ENCODE measurements around the gene AQP1. TPM values are rescaled to one million over a fixed set of nuclear protein-coding genes. Genes with fewer than 3 reads are reported as not detected.
A peak's percentile ranks its signal among the peaks of the same experiment; 100 is the strongest.

AQP1 gene
- total RNA-seq, 2 experiments from 2014 or later: 0.36 to 0.62 TPM

DNA sequence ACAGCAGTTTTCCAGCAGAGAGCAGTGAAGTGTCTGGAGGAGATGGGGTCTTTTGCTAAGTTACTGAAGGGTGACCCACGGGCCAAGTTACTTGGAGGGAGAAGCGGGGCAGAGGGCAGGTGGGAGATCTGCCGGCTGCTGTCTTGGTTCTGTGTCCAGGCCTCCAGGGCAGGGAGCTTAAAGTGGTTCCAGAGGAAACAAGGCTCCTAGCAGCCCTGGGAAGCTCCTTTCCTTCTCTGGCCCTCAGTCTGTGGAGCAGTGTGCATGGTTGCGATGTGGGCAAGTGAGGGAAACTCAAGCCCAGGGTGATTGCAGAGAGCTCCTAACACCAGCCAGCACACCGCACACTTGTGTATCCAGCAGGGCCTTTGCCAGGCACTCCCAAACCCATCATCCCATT lies 58.4 kb downstream of the AQP1 start:
- H3K27me3 Mint-ChIP-seq: peaks cover 16% of the 10 kb centered on the region
- H3K36me3 Mint-ChIP-seq: no peaks in the 10 kb centered on the region
- DNase-seq: no peak
- no peak overlapping the region for H3K27ac Mint-ChIP-seq
- ChIA-PET CTCF (interaction anchor here (1.5 kb wide), 1 partner anchor 31 kb away, joined by 9 read pairs; no protein-coding TSS in a partner anchor), POLR2A (no interaction called here)
- peaks cover 2% of the 10 kb centered on the region for H3K4me1 Mint-ChIP-seq (ENCODE audit: low read depth)
- H3K4me3 Mint-ChIP-seq: no peak overlapping the region
- intact Hi-C loops (cut with micrococcal nuclease): no loop called here
- H3K9me3 Mint-ChIP-seq: no peaks in the 10 kb centered on the region

DNA sequence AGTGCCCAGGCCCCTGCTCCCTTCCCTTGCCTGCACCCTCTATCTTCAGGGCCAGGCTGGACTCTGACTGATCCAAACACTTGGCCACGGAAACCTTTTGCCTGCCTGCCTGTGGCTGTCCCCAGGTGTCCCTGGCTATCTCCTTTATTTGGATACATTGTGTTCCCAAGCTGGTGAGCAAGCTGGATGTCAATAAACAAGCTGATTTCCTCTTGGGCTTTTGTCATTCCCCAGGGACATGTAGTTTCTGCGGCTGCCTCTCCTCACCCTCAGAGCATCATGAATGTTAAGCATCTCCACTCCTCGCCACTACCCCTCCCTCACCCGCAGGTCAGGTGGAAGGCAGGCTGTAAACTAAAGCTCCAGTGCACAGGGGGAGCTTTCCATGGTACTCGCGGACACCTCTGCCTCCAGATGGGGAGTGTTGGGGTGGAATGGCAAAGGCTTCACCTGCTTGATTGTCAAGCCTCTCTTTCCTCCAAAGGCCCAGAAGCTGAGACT lies 59.0 kb downstream of the AQP1 start:
- POLR2A ChIA-PET: no interaction called here
- Mint-ChIP-seq H3K36me3 (no peaks in the 10 kb centered on the region), H3K27me3 (peaks cover 16% of the 10 kb centered on the region), H3K9me3 (no peaks in the 10 kb centered on the region), H3K4me3 (no peak overlapping the region), H3K27ac (no peak overlapping the region), H3K4me1 (ENCODE audit: low read depth) (peaks cover 2% of the 10 kb centered on the region)
- intact Hi-C loops (cut with micrococcal nuclease): no loop called here
- CTCF ChIA-PET: interaction anchor here (1.1 to 1.5 kb wide), 3 partner anchors 13 to 153 kb away, joined by 3 to 9 read pairs (median 4); no protein-coding TSS in a partner anchor
- no peak for DNase-seq

DNA sequence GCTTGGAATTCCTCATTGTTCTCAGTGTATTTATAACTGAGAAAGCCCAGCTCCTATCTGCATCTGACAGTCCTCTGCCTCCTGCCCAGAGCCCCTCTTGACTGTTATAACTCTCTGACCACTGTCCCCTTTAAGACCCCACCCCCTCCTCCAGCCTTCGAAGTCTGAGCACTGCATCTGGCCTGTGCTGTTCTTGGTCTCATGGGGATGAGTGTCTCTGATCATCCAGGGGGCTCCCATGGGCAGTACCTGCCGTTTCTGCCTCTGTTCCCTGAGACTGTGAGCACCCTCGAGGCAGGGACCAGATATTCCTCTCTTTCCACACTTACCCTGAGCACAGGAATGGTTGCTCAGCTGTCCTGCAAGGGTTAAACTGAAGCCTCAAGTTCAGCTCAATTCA lies 59.8 kb downstream of the AQP1 start:
- Mint-ChIP-seq H3K9me3 (no peaks in the 10 kb centered on the region), H3K36me3 (no peaks in the 10 kb centered on the region), H3K27me3 (peaks cover 14% of the 10 kb centered on the region), H3K4me1 (ENCODE audit: low read depth) (peaks cover 2% of the 10 kb centered on the region), H3K27ac (no peak overlapping the region), H3K4me3 (no peak overlapping the region)
- ChIA-PET POLR2A (no interaction called here), CTCF (interaction anchor here (1.1 to 1.5 kb wide), 4 partner anchors 12 to 163 kb away, joined by 3 to 9 read pairs (median 4); no protein-coding TSS in a partner anchor)
- intact Hi-C loops (cut with micrococcal nuclease): no loop called here
- DNase-seq: no peak

DNA sequence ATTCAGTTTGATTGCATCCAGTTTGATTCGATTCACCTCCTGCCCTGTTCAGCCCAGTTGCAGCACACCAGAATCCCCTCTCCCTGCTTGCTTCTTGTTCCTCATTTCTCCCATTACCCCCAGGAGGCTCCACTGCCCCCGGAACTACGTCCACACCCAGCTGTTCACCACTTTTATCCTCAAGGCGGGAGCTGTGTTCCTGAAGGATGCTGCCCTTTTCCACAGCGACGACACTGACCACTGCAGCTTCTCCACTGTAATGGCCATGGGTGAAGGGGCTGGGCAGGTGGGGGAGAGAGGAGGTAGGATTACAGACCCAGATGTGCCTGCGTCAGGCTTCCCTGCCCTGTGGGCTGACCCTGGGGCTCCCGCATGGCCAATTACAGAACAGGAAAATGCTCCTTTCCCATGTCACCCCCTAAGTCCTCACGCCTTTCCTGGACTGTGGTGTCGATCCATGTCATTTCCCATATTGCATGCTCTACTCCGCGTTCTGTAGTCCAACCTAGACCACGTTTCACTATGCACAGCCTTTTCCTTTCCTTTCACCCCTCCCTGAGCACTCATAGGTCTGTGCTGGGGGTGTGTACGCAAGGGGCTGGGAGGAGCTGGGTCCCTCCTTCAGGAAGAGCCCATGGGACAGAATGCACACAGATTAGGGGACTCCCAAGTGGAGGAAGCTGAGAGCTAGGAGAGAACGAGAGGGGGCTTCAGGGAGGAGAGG lies 60.3 kb downstream of the AQP1 start:
- no peak for DNase-seq
- peaks cover 16% of the 10 kb centered on the region for H3K27me3 Mint-ChIP-seq
- intact Hi-C loops (cut with micrococcal nuclease): no loop called here

GRCh38 chr7:30973292-30973691 lies 61.6 kb downstream of the AQP1 start:
- DNase-seq: no peak
- ChIA-PET CTCF (interaction anchor here (2.2 to 3.1 kb wide), 3 partner anchors 11 to 149 kb away, joined by 11 to 23 read pairs (median 12); no protein-coding TSS in a partner anchor), POLR2A (no interaction called here)
- no peak overlapping the region for H3K27ac Mint-ChIP-seq
- no peaks in the 10 kb centered on the region for H3K9me3 Mint-ChIP-seq
- H3K36me3 Mint-ChIP-seq: no peaks in the 10 kb centered on the region
- no peak overlapping the region for H3K4me3 Mint-ChIP-seq
- intact Hi-C loops (cut with micrococcal nuclease): no loop called here
- H3K4me1 Mint-ChIP-seq (ENCODE audit: low read depth): peaks cover 2% of the 10 kb centered on the region
- H3K27me3 Mint-ChIP-seq: peaks cover 16% of the 10 kb centered on the region

More for the DNA sequence above, 60.3 kb downstream of the AQP1 start:
- Mint-ChIP-seq H3K4me3 (no peak overlapping the region), H3K9me3 (no peaks in the 10 kb centered on the region), H3K27ac (no peak overlapping the region), H3K4me1 (ENCODE audit: low read depth) (peaks cover 2% of the 10 kb centered on the region), H3K36me3 (no peaks in the 10 kb centered on the region)
- ChIA-PET CTCF (interaction anchor here (1.1 to 3.1 kb wide), 7 partner anchors 11 to 163 kb away, joined by 3 to 23 read pairs (median 9); no protein-coding TSS in a partner anchor), POLR2A (no interaction called here)

DNA sequence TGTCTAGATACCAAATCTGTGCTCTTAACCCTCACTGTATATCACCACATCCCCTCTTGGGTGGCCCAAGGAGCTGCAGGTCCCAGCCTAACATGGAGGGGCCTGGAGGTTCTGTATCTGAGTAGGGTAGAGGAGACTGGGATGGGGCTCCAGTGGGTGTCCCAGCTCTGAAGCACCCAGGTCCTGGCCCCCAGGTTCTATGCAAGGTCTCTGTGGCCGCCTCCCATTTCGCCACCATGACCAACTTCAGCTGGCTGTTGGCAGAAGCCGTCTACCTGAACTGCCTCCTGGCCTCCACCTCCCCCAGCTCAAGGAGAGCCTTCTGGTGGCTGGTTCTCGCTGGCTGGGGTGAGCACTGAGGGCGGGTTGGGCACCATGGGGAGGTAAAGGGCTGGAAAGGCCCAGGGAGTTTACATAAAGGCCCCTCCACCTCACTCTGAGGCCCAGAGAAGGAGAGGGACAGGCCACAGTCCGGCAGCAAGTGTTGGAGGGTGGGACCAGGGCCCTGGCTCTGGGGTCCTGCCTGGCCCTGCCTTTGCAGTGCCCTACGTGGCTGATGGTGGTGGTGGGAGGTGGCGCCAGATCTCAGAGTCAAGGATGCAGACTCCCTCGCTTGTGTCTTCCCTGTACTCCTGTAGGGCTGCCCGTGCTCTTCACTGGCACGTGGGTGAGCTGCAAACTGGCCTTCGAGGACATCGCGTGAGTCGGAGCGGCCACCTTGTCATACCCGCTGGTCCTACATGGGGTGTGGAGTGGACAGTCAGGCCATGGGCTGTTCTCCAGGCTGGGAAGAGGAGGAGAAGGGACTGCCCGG lies 62.3 kb downstream of the AQP1 start:
- ChIA-PET CTCF (interaction anchor here (2.2 to 3.1 kb wide), 4 partner anchors 10 to 149 kb away, joined by 10 to 23 read pairs (median 12); no protein-coding TSS in a partner anchor), POLR2A (no interaction called here)
- intact Hi-C loops (cut with micrococcal nuclease): loop anchor here (1.0 to 2.0 kb wide), 2 partner anchors 36 to 173 kb away; no protein-coding TSS in a partner anchor
- H3K27me3 Mint-ChIP-seq: peaks cover 16% of the 10 kb centered on the region
- no peak overlapping the region for H3K27ac Mint-ChIP-seq
- peaks cover 2% of the 10 kb centered on the region for H3K4me1 Mint-ChIP-seq (ENCODE audit: low read depth)
- H3K9me3 Mint-ChIP-seq: no peaks in the 10 kb centered on the region
- no peak overlapping the region for H3K4me3 Mint-ChIP-seq
- no peaks in the 10 kb centered on the region for H3K36me3 Mint-ChIP-seq
- no peak for DNase-seq

DNA sequence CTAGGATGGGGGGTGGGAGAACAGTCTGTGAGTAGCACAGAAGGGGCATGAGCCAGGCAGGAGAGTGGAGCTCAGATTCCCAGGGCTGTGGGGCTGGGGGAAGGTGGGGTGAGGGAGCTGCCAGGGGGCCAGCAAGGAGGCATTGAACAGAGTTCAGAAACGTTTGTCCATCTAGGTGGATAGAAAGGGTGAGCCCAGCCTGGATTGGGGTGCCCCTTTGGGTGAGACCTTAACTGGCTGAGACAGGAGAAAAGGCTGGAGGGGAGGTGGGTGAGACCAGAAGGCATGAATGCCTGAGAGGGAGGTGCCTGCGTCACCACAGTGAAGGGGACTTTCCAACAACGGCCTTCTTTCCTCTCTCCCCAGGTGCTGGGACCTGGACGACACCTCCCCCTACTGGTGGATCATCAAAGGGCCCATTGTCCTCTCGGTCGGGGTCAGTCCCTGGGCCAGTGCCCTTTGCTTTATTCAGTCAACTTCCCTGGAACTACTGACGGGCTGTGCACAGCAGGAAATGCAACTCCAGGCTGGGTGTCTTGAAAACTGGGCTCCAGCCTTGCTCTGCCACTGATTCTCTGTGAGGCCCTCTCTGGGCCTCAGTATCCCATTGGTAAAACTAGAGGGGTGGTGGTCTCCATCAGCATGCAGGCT lies 63.1 kb downstream of the AQP1 start:
- POLR2A ChIA-PET: no interaction called here

More for the DNA sequence above, 63.1 kb downstream of the AQP1 start:
- DNase-seq: peak; percentile 80
- no peaks in the 10 kb centered on the region for H3K36me3 Mint-ChIP-seq
- no peak overlapping the region for H3K27ac Mint-ChIP-seq
- peaks cover 2% of the 10 kb centered on the region for H3K4me1 Mint-ChIP-seq (ENCODE audit: low read depth)
- H3K4me3 Mint-ChIP-seq: no peak overlapping the region
- peaks cover 16% of the 10 kb centered on the region for H3K27me3 Mint-ChIP-seq
- intact Hi-C loops (cut with micrococcal nuclease): loop anchor here (1.0 to 2.0 kb wide), 2 partner anchors 36 to 174 kb away; no protein-coding TSS in a partner anchor
- CTCF ChIA-PET: interaction anchor here (2.4 to 3.1 kb wide), 3 partner anchors 9 to 148 kb away, joined by 10 to 23 read pairs (median 11); no protein-coding TSS in a partner anchor
- H3K9me3 Mint-ChIP-seq: no peaks in the 10 kb centered on the region

Other genes with a start within 250 kb of the AQP1 start
- under 1 TPM in 1 of 2 experiments, not detected in 1; 0.07 TPM for gene CRHR2, start 229.4 kb upstream of the AQP1 start, total RNA-seq
- gene INMT, start 159.7 kb upstream of the AQP1 start, total RNA-seq: not detected
- 1 to 10 TPM; 1.1 to 1.6 TPM for gene MINDY4, start 140.4 kb upstream of the AQP1 start, total RNA-seq
- gene GHRHR, start 52.1 kb downstream of the AQP1 start, total RNA-seq: not detected
- not detected for gene ADCYAP1R1, start 140.5 kb downstream of the AQP1 start, total RNA-seq

Measured in activated CD4-positive, alpha-beta memory T cell treated with anti-CD3 and anti-CD28 coated beads for 36 hours (primary cell).